H1 (cell line): Measurements from ENCODE around the gene PLEKHG4. TPM values are rescaled to one million over a fixed set of nuclear protein-coding genes. Genes with fewer than 3 reads are reported as not detected.
A peak's percentile ranks its signal among the peaks of the same experiment; 100 is the strongest.

Experiments used
- CBX5 ChIP-seq: fragments of 300-800, 300-1000 bp; sonication (generic); IDR thresholded peaks from 2 replicates; pipeline ENCODE4 v1.7.1; 2016; ENCODE audit warnings: antibody characterized with exemption, low read length, low read depth
- NANOG ChIP-seq: IDR thresholded peaks from 2 replicates; pipeline ENCODE4 v1.6.1; 2011; ENCODE audit warnings: low read length, low read depth, mild to moderate bottlenecking, inconsistent platforms; ENCODE audit not compliant: insufficient read depth, poor library complexity, severe bottlenecking
- TAF1 ChIP-seq: IDR thresholded peaks from 2 replicates; pipeline ENCODE4 v1.6.1; 2011; ENCODE audit warnings: mild to moderate bottlenecking, low read depth, low read length
- polyA plus RNA-seq, 7 experiments: library from polyadenylated mRNA; depleted of rRNA in 3 of 7; stranded (reverse) in 5 of 7; unstranded in 2 of 7; fragments of >200 nt in 5 of 7; fragments of 200-250 nt in 2 of 7; gene quantifications; 1 replicate in 5 of 7; 2 replicates in 1 of 7; 4 replicates in 1 of 7; pipeline versions ENCODE4 v1.2.1 to v1.2.3, GENCODE V29; 2011 to 2013; ENCODE audit warnings: missing spikeins in 2 of 7, mixed read lengths in 2 of 7
- total RNA-seq: library from RNA; stranded (reverse); fragmentation: NEBNext Ultra II Directional; extraction: Animal tissue kit (Norgen Biotek cat#: 25700); gene quantifications from 2 replicates; pipeline ENCODE4 v1.2.1, GENCODE V29; 2021
- TF ChIP-seq, protein P1 (sequence below): IDR thresholded peaks from 2 replicates; pipeline ENCODE4 v1.6.1; 2011; ENCODE audit warnings: low read length, improper control_type of control experiment
- TF ChIP-seq, protein P2 (sequence below): IDR thresholded peaks from 2 replicates; pipeline ENCODE4 v1.6.1; 2011; ENCODE audit warnings: low read depth, mild to moderate bottlenecking, low read length; ENCODE audit not compliant: insufficient read depth

Gene PLEKHG4
- total and polyA plus RNA-seq, 2 of the 8 experiments (the other 6 are each of a cell fraction or from before 2014, with no cell fraction given): 7.7 to 11.1 TPM

DNA sequence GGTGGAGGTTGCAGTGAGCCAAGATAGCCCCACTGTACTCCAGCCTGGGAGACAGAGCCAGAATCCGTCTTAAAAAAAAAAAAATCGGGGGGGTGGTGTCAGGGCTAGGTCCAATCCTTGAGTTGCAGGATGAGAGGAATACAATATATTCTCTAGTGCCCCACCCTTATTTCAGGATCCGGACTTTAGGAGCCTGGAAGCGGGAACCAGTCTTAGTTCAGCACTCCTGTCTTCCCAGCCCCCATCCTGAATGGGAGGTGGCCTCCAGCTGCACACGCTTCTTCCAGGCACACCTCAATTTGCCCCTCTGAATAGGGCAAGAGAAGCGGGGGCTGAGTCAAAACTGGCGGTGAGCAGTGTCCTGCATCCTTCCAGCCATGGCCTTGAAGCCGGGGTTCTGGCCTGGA is 33.7 kb upstream of the PLEKHG4 start (continued):
- TF ChIP-seq, protein P1, sequence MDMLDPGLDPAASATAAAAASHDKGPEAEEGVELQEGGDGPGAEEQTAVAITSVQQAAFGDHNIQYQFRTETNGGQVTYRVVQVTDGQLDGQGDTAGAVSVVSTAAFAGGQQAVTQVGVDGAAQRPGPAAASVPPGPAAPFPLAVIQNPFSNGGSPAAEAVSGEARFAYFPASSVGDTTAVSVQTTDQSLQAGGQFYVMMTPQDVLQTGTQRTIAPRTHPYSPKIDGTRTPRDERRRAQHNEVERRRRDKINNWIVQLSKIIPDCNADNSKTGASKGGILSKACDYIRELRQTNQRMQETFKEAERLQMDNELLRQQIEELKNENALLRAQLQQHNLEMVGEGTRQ: peak; percentile 72
- TF ChIP-seq, protein P2, sequence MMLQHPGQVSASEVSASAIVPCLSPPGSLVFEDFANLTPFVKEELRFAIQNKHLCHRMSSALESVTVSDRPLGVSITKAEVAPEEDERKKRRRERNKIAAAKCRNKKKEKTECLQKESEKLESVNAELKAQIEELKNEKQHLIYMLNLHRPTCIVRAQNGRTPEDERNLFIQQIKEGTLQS: peak; percentile 52; the same call in 1 of the 2 replicates
- TF ChIP-seq TAF1 (peak; percentile 30; the same call in 1 of the 2 replicates), CBX5 (no peak), NANOG (no peak)
